Thyroid gland (tissue), 4 donors: ENCODE results near the gene IRAK1BP1. TPM values are rescaled to one million over a fixed set of nuclear protein-coding genes. Genes with fewer than 3 reads are reported as not detected.

Experiments used
- DNase-seq, 2 donors: peaks; one replicate each; pipeline ENCODE4 v3.0.0-alpha.2; 2019
- H3K27ac ChIP-seq, 3 donors: fragments of 200-600 bp; sonication (generic); 1 replicate in 2 of 3; 2 replicates in 1 of 3; pipeline ENCODE4 v1.5.1; 2016 to 2019; ENCODE audit warnings: mild to moderate bottlenecking in 1 of 3, moderate library complexity in 1 of 3
- H3K27me3 ChIP-seq: fragments of 200-600 bp; sonication (generic); one replicate; pipeline ENCODE4 v1.5.1; 2019
- H3K36me3 ChIP-seq, 2 donors: fragments of 200-600 bp; sonication (generic); one replicate each; pipeline ENCODE4 v1.5.1; 2016 to 2019
- H3K4me1 ChIP-seq, 2 donors: fragments of 200-600 bp; sonication (generic); one replicate each; pipeline ENCODE4 v1.5.1; 2017 to 2019
- H3K4me3 ChIP-seq, 3 donors: fragments of 200-600 bp; sonication (generic); replicated peaks in 1 of 3; 1 replicate in 2 of 3; 2 replicates in 1 of 3; pipeline ENCODE4 v1.5.1; 2016; ENCODE audit warnings: mild to moderate bottlenecking in 1 of 3
- H3K9me3 ChIP-seq: fragments of 200-600 bp; sonication (generic); one replicate; pipeline ENCODE4 v1.5.1; 2017
- CTCF ChIP-seq, 6 experiments: fragments of 200-600 bp in 3 of 6; fragments of 450-650 bp in 3 of 6; sonication (generic) in 3 of 6; IDR thresholded peaks; one replicate each; pipeline ENCODE4 v1.5.1; 2016 to 2019; ENCODE audit warnings: antibody characterized with exemption in 6 of 6, mild to moderate bottlenecking in 2 of 6, inconsistent platforms in 1 of 6, moderate library complexity in 1 of 6
- POLR2A ChIP-seq, 2 donors: fragments of 450-650 bp; IDR thresholded peaks; one replicate each; pipeline ENCODE4 v1.6.1; 2017; ENCODE audit warnings: antibody characterized with exemption in 2 of 2, mild to moderate bottlenecking in 2 of 2, moderate library complexity in 1 of 2
- WGBS, 2 donors: methylation state at CpG; one replicate each; pipeline ENCODE4 v1.1.5; 2017; 5-methylcytosine and 5-hydroxymethylcytosine counted together
- intact Hi-C: fragments of 100-400 bp; cut with DNase I; formaldehyde crosslinking; loops from one replicate; pipeline ENCODE4 v1.15.1; 2023
- total RNA-seq, 4 donors: library from RNA; depleted of rRNA; stranded (reverse); fragments of >200 nt; gene quantifications; one replicate each; pipeline ENCODE4 v1.2.3, GENCODE V29; 2016

Gene IRAK1BP1
- total RNA-seq = 10 to 100 TPM in 3 of 4 donors, 1 to 10 TPM in 1; 9.8 to 13.5 (median 13.1) TPM

- Histone ChIP-seq H3K27ac (peak within 1 kb of the TSS; percentile 59 to 64 (median 64)), H3K9me3 (no peaks in the 10 kb centered on the region), H3K27me3 (no peaks in the 10 kb centered on the region), H3K4me1 (no peaks in the 10 kb centered on the region), H3K36me3 (no peaks in the 10 kb centered on the region), H3K4me3 (peak within 1 kb of the TSS; percentile 60 to 99 (median 89))
- TF ChIP-seq POLR2A (IDR thresholded peaks at IDR 0.05) = peak in 1 of 2 donors; percentile 45
- TF ChIP-seq CTCF (IDR thresholded peaks at IDR 0.05) = no peak
- 1% methylated on average over 46 to 48 of the region's 48 CpGs for WGBS, 2 donors
- DNase-seq = peak; percentile 86 to 87
- intact Hi-C loops = no loop called here
Measured at GRCh38 chr6:78867370-78868040, at the start of gene IRAK1BP1. TSS of gene IRAK1BP1 (plus strand) at chr6:78867551. CDS start at chr6:78867577, 26 bp downstream.

GRCh38 chr6:78824045-78824444, 43.3 kb upstream of the IRAK1BP1 start:
- DNase-seq = no peak
- intact Hi-C loops = no loop called here
- no peaks in the 10 kb centered on the region for H3K4me1 ChIP-seq

GRCh38 chr6:78829407-78829806, 37.9 kb upstream of the IRAK1BP1 start:
- Histone ChIP-seq H3K27ac (no peak overlapping the region), H3K36me3 (no peaks in the 10 kb centered on the region), H3K27me3 (no peaks in the 10 kb centered on the region), H3K9me3 (no peaks in the 10 kb centered on the region), H3K4me3 (no peak overlapping the region), H3K4me1 (no peaks in the 10 kb centered on the region)
- DNase-seq = no peak
- no peak for TF ChIP-seq POLR2A (IDR thresholded peaks at IDR 0.05)
- no peak for TF ChIP-seq CTCF (IDR thresholded peaks at IDR 0.05)
- intact Hi-C loops = no loop called here
- 87 to 91% methylated on average over 3 of the region's 3 CpGs for WGBS, 2 donors

More at GRCh38 chr6:78824045-78824444, 43.3 kb upstream of the IRAK1BP1 start:
- Histone ChIP-seq H3K9me3 (no peaks in the 10 kb centered on the region), H3K27ac (no peak overlapping the region), H3K36me3 (no peaks in the 10 kb centered on the region), H3K27me3 (no peaks in the 10 kb centered on the region), H3K4me3 (no peak overlapping the region)
- no peak for TF ChIP-seq CTCF (IDR thresholded peaks at IDR 0.05)
- TF ChIP-seq POLR2A (IDR thresholded peaks at IDR 0.05) = no peak

- H3K4me1 ChIP-seq = no peaks in the 10 kb centered on the region
- no peak for DNase-seq
- no peaks in the 10 kb centered on the region for H3K36me3 ChIP-seq
- H3K9me3 ChIP-seq = no peaks in the 10 kb centered on the region
- no peak overlapping the region for H3K27ac ChIP-seq
- TF ChIP-seq CTCF (IDR thresholded peaks at IDR 0.05) = no peak
- TF ChIP-seq POLR2A (IDR thresholded peaks at IDR 0.05) = no peak
- H3K27me3 ChIP-seq = no peaks in the 10 kb centered on the region
- intact Hi-C loops = no loop called here
- 77 to 90% methylated on average over 2 of the region's 2 CpGs for WGBS, 2 donors
- H3K4me3 ChIP-seq = no peak overlapping the region
Measured at GRCh38 chr6:78830805-78831204, 36.5 kb upstream of the IRAK1BP1 start.

- no peak overlapping the region for H3K4me3 ChIP-seq
- intact Hi-C loops = no loop called here
- peak in 1 of 2 donors; percentile 5 for DNase-seq
- H3K36me3 ChIP-seq = no peaks in the 10 kb centered on the region
- no peak overlapping the region for H3K27ac ChIP-seq
- no peak for TF ChIP-seq POLR2A (IDR thresholded peaks at IDR 0.05)
- TF ChIP-seq CTCF (IDR thresholded peaks at IDR 0.05) = no peak
- no peaks in the 10 kb centered on the region for H3K9me3 ChIP-seq
- H3K4me1 ChIP-seq = no peaks in the 10 kb centered on the region
- H3K27me3 ChIP-seq = no peaks in the 10 kb centered on the region
- 67 to 69% methylated on average over 2 of the region's 2 CpGs for WGBS, 2 donors
Measured at GRCh38 chr6:78831492-78831891, 35.9 kb upstream of the IRAK1BP1 start.
